Endometrial microvascular endothelial cells (primary cell): ENCODE results near the gene LDLRAD4. TPM values are rescaled to one million over a fixed set of nuclear protein-coding genes. Genes with fewer than 3 reads are reported as not detected.

Experiments used
- in situ Hi-C: cut with HindIII; loops from 2 replicates; pipeline ENCODE4 v1.10.0; 2017; ENCODE audit warnings: low sequenced_read_pairs, low pct_unique_long_range_greater_than_20kb; ENCODE audit errors: inconsistent ontology term
- total RNA-seq: library from RNA; depleted of rRNA; stranded (reverse); fragments of >200 nt; gene quantifications from one replicate; pipeline ENCODE4 v1.2.3, GENCODE V29; 2015; ENCODE audit errors: inconsistent ontology term

Gene LDLRAD4
- total RNA-seq, 1 donor from 2014 or later, result 0.93 TPM

- in situ Hi-C loops, result no loop called here
Measured at GRCh38 chr18:13424363-13424762, 205.8 kb downstream of the LDLRAD4 start.

GRCh38 chr18:13425357-13426091 is 207.0 kb downstream of the LDLRAD4 start:
- in situ Hi-C loops, result no loop called here

GRCh38 chr18:13427354-13427753 is 208.8 kb downstream of the LDLRAD4 start:
- in situ Hi-C loops, result no loop called here

GRCh38 chr18:13428319-13428718 is 209.8 kb downstream of the LDLRAD4 start:
- in situ Hi-C loops, result no loop called here

GRCh38 chr18:13429016-13429415 is 210.5 kb downstream of the LDLRAD4 start:
- in situ Hi-C loops, result no loop called here

- in situ Hi-C loops, result no loop called here
Measured at GRCh38 chr18:13429884-13430510, 211.4 kb downstream of the LDLRAD4 start.

- in situ Hi-C loops, result no loop called here
Measured at GRCh38 chr18:13430663-13431062, 212.1 kb downstream of the LDLRAD4 start.

GRCh38 chr18:13431886-13432285 is 213.3 kb downstream of the LDLRAD4 start:
- in situ Hi-C loops, result no loop called here

GRCh38 chr18:13433125-13433524 is 214.6 kb downstream of the LDLRAD4 start:
- in situ Hi-C loops, result no loop called here

GRCh38 chr18:13433685-13434084 is 215.1 kb downstream of the LDLRAD4 start:
- in situ Hi-C loops, result no loop called here

GRCh38 chr18:13434854-13435253 is 216.3 kb downstream of the LDLRAD4 start:
- in situ Hi-C loops, result no loop called here

GRCh38 chr18:13435586-13436333 is 217.2 kb downstream of the LDLRAD4 start:
- in situ Hi-C loops, result no loop called here

GRCh38 chr18:13436576-13436975 is 218.0 kb downstream of the LDLRAD4 start:
- in situ Hi-C loops, result no loop called here

- in situ Hi-C loops, result no loop called here
Measured at GRCh38 chr18:13437034-13437433, 218.5 kb downstream of the LDLRAD4 start.

- in situ Hi-C loops, result no loop called here
Measured at GRCh38 chr18:13437796-13438506, 219.4 kb downstream of the LDLRAD4 start.

GRCh38 chr18:13438507-13439056 is 220.0 kb downstream of the LDLRAD4 start:
- in situ Hi-C loops, result no loop called here

- in situ Hi-C loops, result no loop called here
Measured at GRCh38 chr18:13439461-13439860, 220.9 kb downstream of the LDLRAD4 start.

- in situ Hi-C loops, result no loop called here
Measured at GRCh38 chr18:13440277-13441248, 222.0 kb downstream of the LDLRAD4 start.
